Fibroblast of lung (primary cell): ENCODE results near the gene LRP10. TPM values are rescaled to one million over a fixed set of nuclear protein-coding genes. Genes with fewer than 3 reads are reported as not detected.

ENCODE experiments used
- DNase-seq, 2 donors: peaks; one replicate each; pipeline versions ENCODE4 v3.0.0 to v3.0.0-alpha.2; 2010; ENCODE audit warnings: low read depth in 2 of 2
- H2AFZ ChIP-seq: 2 replicates; pipeline ENCODE4 v1.5.1; 2012; ENCODE audit warnings: low read length, control low read depth, inconsistent platforms
- H3K27ac ChIP-seq: 2 replicates; pipeline ENCODE4 v1.5.1; 2011; ENCODE audit warnings: low read length, control low read depth; ENCODE audit not compliant: insufficient read depth
- H3K27me3 ChIP-seq: 2 replicates; pipeline ENCODE4 v1.5.1; 2011; ENCODE audit warnings: mild to moderate bottlenecking, low read length; ENCODE audit not compliant: control insufficient read depth, insufficient read depth
- H3K36me3 ChIP-seq: 2 replicates; pipeline ENCODE4 v1.5.1; 2011; ENCODE audit warnings: low read length; ENCODE audit not compliant: control insufficient read depth, insufficient read depth
- H3K4me1 ChIP-seq: 2 replicates; pipeline ENCODE4 v1.5.1; 2011; ENCODE audit warnings: low read length; ENCODE audit not compliant: control insufficient read depth, insufficient read depth; ENCODE audit errors: extremely low read depth
- H3K4me2 ChIP-seq: 2 replicates; pipeline ENCODE4 v1.5.1; 2011; ENCODE audit warnings: low read length, control low read depth; ENCODE audit not compliant: insufficient read depth; ENCODE audit errors: extremely low read depth
- H3K4me3 ChIP-seq, 4 experiments: fragments of 200-600 bp in 1 of 4; sonication (generic) in 1 of 4; replicated peaks in 1 of 4; 2 replicates each; pipeline ENCODE4 v1.5.1; 2011 to 2016; ENCODE audit warnings: low read length in 4 of 4, low read depth in 3 of 4, mild to moderate bottlenecking in 3 of 4, control low read depth in 2 of 4, inconsistent platforms in 1 of 4, mixed read lengths in 1 of 4; ENCODE audit not compliant: insufficient read depth in 1 of 4; ENCODE audit errors: control extremely low read depth in 1 of 4
- H3K79me2 ChIP-seq: 2 replicates; pipeline ENCODE4 v1.5.1; 2012; ENCODE audit warnings: mild to moderate bottlenecking, low read length, inconsistent platforms; ENCODE audit not compliant: control insufficient read depth, insufficient read depth
- H3K9ac ChIP-seq: 2 replicates; pipeline ENCODE4 v1.5.1; 2011; ENCODE audit warnings: mild to moderate bottlenecking, low read length, control low read depth; ENCODE audit not compliant: insufficient read depth
- H3K9me3 ChIP-seq: 2 replicates; pipeline ENCODE4 v1.5.1; 2012; ENCODE audit warnings: low read depth, low read length; ENCODE audit not compliant: control insufficient read depth, insufficient read depth
- H4K20me1 ChIP-seq: 2 replicates; pipeline ENCODE4 v1.5.1; 2011; ENCODE audit warnings: low read length; ENCODE audit not compliant: control insufficient read depth, insufficient read depth; ENCODE audit errors: extremely low read depth
- CTCF ChIP-seq, 2 donors: IDR thresholded peaks in 1 of 2; conservative IDR thresholded peaks in 1 of 2; 1 replicate in 1 of 2; 2 replicates in 1 of 2; pipeline ENCODE4 v1.5.1; 2011 to 2012; ENCODE audit warnings: low read length in 2 of 2, control low read depth in 1 of 2, inconsistent platforms in 1 of 2, low read depth in 1 of 2, mild to moderate bottlenecking in 1 of 2
- EZH2 ChIP-seq: IDR thresholded peaks from 2 replicates; pipeline ENCODE4 v1.5.1; 2012; ENCODE audit warnings: low read length, control low read depth, mild to moderate bottlenecking; ENCODE audit errors: missing control alignments
- polyA plus RNA-seq, 2 donors: library from polyadenylated mRNA; depleted of rRNA in 1 of 2; stranded (reverse) in 1 of 2; unstranded in 1 of 2; fragments of >200 nt; gene quantifications; 2 replicates each; pipeline ENCODE4 v1.2.1, GENCODE V29; 2011 to 2012; ENCODE audit warnings: missing spikeins in 1 of 2
- total RNA-seq: library from RNA; depleted of rRNA; stranded (reverse); fragments of >200 nt; gene quantifications from 2 replicates; pipeline ENCODE4 v1.2.1, GENCODE V29; 2014

The LRP10 gene
- total and polyA plus RNA-seq, 2 donors (not counting 1 experiment from before 2014, with no cell fraction given) = 95.5 to 130 TPM

- DNase-seq = no peak
Measured at GRCh38 chr14:22872833-22873520, 1.4 kb downstream of the LRP10 start.

GRCh38 chr14:22875003-22875747 lies 3.6 kb downstream of the LRP10 start:
- H3K27me3 ChIP-seq = no peaks in the 10 kb centered on the region
- no peak overlapping the region for H3K9ac ChIP-seq
- H2AFZ ChIP-seq = no peak overlapping the region
- peaks cover 18% of the 10 kb centered on the region for H3K79me2 ChIP-seq
- H3K4me1 ChIP-seq = peaks cover 4% of the 10 kb centered on the region
- DNase-seq = no peak
- H3K27ac ChIP-seq = no peak overlapping the region
- no peak overlapping the region for H3K4me3 ChIP-seq
- peaks cover 36% of the 10 kb centered on the region for H3K36me3 ChIP-seq
- H4K20me1 ChIP-seq = no peaks in the 10 kb centered on the region
- TF ChIP-seq EZH2 (no peak), CTCF (conservative IDR thresholded peaks at IDR 0.05 in 1 of 2, IDR thresholded peaks at IDR 0.05 in 1 of 2; ENCODE audit: low read depth in 1 of 2, low read length in 2 of 2) (no peak)
- no peak overlapping the region for H3K4me2 ChIP-seq
- H3K9me3 ChIP-seq = no peaks in the 10 kb centered on the region

More at GRCh38 chr14:22872833-22873520, 1.4 kb downstream of the LRP10 start:
- H3K36me3 ChIP-seq = peaks cover 32% of the 10 kb centered on the region
- H3K4me2 ChIP-seq = peak overlapping the region; percentile 97
- no peaks in the 10 kb centered on the region for H3K27me3 ChIP-seq
- H3K4me3 ChIP-seq = peak overlapping the region; percentile 80 to 96 (median 88)
- no peak for TF ChIP-seq CTCF (conservative IDR thresholded peaks at IDR 0.05 in 1 of 2, IDR thresholded peaks at IDR 0.05 in 1 of 2; ENCODE audit: low read depth in 1 of 2, low read length in 2 of 2)
- no peak for TF ChIP-seq EZH2
- peaks cover 4% of the 10 kb centered on the region for H3K4me1 ChIP-seq
- H3K27ac ChIP-seq = peak overlapping the region; percentile 93
- H2AFZ ChIP-seq = peak overlapping the region; percentile 1
- H3K79me2 ChIP-seq = peaks cover 18% of the 10 kb centered on the region
- H4K20me1 ChIP-seq = no peaks in the 10 kb centered on the region
- peak overlapping the region; percentile 95 for H3K9ac ChIP-seq
- no peaks in the 10 kb centered on the region for H3K9me3 ChIP-seq

- DNase-seq = no peak
- H3K36me3 ChIP-seq = peaks cover 36% of the 10 kb centered on the region
- H3K4me1 ChIP-seq = peaks cover 2% of the 10 kb centered on the region
- H3K9ac ChIP-seq = no peak overlapping the region
- TF ChIP-seq EZH2 = no peak
- no peak for TF ChIP-seq CTCF (conservative IDR thresholded peaks at IDR 0.05 in 1 of 2, IDR thresholded peaks at IDR 0.05 in 1 of 2; ENCODE audit: low read depth in 1 of 2, low read length in 2 of 2)
- no peaks in the 10 kb centered on the region for H3K27me3 ChIP-seq
- peaks cover 18% of the 10 kb centered on the region for H3K79me2 ChIP-seq
- no peaks in the 10 kb centered on the region for H3K9me3 ChIP-seq
- H4K20me1 ChIP-seq = no peaks in the 10 kb centered on the region
- no peak overlapping the region for H3K4me2 ChIP-seq
- no peak overlapping the region for H3K4me3 ChIP-seq
- no peak overlapping the region for H3K27ac ChIP-seq
- H2AFZ ChIP-seq = no peak overlapping the region
Measured at GRCh38 chr14:22875748-22876319, 4.3 kb downstream of the LRP10 start.
